NT2/D1 (cell line): ENCODE measurements around the gene S100A4.
"Not testable (repeated sequence)": the region's sequence is repeated elsewhere in the genome, so short reads cannot be mapped to it uniquely, and the experiment has no call there.

ENCODE experiments used
- SUZ12 ChIP-seq: IDR thresholded peaks from 2 replicates; pipeline ENCODE4 v1.6.1; 2011; ENCODE audit not compliant: insufficient read length, insufficient read depth; ENCODE audit errors: extremely low read depth
- YY1 ChIP-seq: IDR thresholded peaks from 2 replicates; pipeline ENCODE4 v1.6.1; 2011; ENCODE audit not compliant: insufficient read length, insufficient read depth
- ZNF274 ChIP-seq: IDR thresholded peaks from 2 replicates; pipeline ENCODE4 v1.6.1; 2011; ENCODE audit warnings: mild to moderate bottlenecking, low read depth, low read length

- not testable (repeated sequence) for TF ChIP-seq YY1, ZNF274, SUZ12
Measured at GRCh38 chr1:153520137-153520691, 25.4 kb downstream of the S100A4 start.
